H1 (cell line): ENCODE measurements around the gene TMED10. TPM values are rescaled to one million over a fixed set of nuclear protein-coding genes. Genes with fewer than 3 reads are reported as not detected.

Experiments used
- BACH1 ChIP-seq: IDR thresholded peaks from 2 replicates; pipeline ENCODE4 v1.6.1; 2012; ENCODE audit warnings: low read length, improper control_type of control experiment
- CREB1 ChIP-seq: IDR thresholded peaks from 2 replicates; pipeline ENCODE4 v1.6.1; 2012; ENCODE audit warnings: inconsistent platforms
- MAFK ChIP-seq: IDR thresholded peaks from 2 replicates; pipeline ENCODE4 v1.6.1; 2012; ENCODE audit warnings: low read depth, mild to moderate bottlenecking, improper control_type of control experiment, low read length
- POLR2AphosphoS5 ChIP-seq: IDR thresholded peaks from 2 replicates; pipeline ENCODE4 v1.6.1; 2011; ENCODE audit warnings: low read depth, low read length
- SIX5 ChIP-seq: IDR thresholded peaks from 2 replicates; pipeline ENCODE4 v1.6.1; 2011; ENCODE audit warnings: mild to moderate bottlenecking, low read depth, low read length
- SRF ChIP-seq: IDR thresholded peaks from 2 replicates; pipeline ENCODE4 v1.6.1; 2011; ENCODE audit warnings: mild to moderate bottlenecking, low read depth, low read length, moderate library complexity
- polyA plus RNA-seq, 7 experiments: library from polyadenylated mRNA; depleted of rRNA in 3 of 7; stranded (reverse) in 5 of 7; unstranded in 2 of 7; fragments of >200 nt in 5 of 7; fragments of 200-250 nt in 2 of 7; gene quantifications; 1 replicate in 5 of 7; 2 replicates in 1 of 7; 4 replicates in 1 of 7; pipeline versions ENCODE4 v1.2.1 to v1.2.3, GENCODE V29; 2011 to 2013; ENCODE audit warnings: missing spikeins in 2 of 7, mixed read lengths in 2 of 7
- total RNA-seq: library from RNA; stranded (reverse); fragmentation: NEBNext Ultra II Directional; extraction: Animal tissue kit (Norgen Biotek cat#: 25700); gene quantifications from 2 replicates; pipeline ENCODE4 v1.2.1, GENCODE V29; 2021

Gene TMED10
- total and polyA plus RNA-seq, 2 of the 8 experiments (the other 6 are each of a cell fraction or from before 2014, with no cell fraction given) = 218 to 250 TPM

DNA sequence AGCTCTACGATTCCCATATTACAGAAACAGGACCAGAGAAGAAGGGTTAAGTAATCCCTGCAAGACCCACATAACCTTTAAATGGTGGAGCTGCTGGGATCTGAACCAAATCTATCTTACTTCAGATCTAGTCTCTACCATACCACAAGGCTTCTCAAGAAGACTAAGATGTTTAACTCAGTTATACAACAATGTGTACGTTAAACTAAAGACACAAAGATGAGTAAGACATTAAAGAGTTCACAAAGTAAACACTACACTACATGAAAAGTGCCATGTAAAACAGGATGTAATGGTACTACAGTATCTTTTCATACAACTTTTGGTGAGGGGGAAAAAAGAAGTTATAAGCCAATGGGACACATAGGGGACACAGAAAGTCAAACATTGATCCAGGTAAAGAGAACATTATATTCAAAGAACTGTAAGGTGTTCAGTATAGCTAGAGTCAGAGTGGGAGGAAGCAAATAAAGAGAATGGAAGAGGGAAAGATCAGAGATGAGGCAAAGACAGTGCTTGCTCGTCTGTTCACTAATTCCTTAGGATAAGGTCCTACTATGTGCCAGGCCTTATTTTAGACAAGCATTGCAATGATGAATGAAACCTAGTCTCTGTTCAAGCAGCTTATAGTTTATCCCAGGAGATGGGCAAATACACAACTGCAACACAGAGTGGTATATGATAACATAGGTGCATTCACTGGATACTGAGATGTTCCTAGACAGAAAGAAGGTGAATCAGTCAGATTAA, 7.7 kb downstream of the TMED10 start (continued):
- TF ChIP-seq BACH1 = no peak
- TF ChIP-seq CREB1 = no peak
- no peak for TF ChIP-seq SIX5
- no peak for TF ChIP-seq SRF
- TF ChIP-seq POLR2AphosphoS5 = no peak
- TF ChIP-seq MAFK = no peak
